Activated CD4-positive, alpha-beta T cell treated with anti-CD3 and anti-CD28 coated beads for 36 hours (primary cell): ENCODE results near the gene HBZ. TPM values are rescaled to one million over a fixed set of nuclear protein-coding genes. Genes with fewer than 3 reads are reported as not detected.
"Not testable (repeated sequence)": the region's sequence is repeated elsewhere in the genome, so short reads cannot be mapped to it uniquely, and the experiment has no call there.

ENCODE experiments used
- ATAC-seq: fragments of 200-7000 bp; cut with Tn5 transposase; one replicate; pipeline ENCODE4 v1.10.0; 2021; ENCODE audit warnings: mild to moderate bottlenecking, moderate library complexity
- CTCF ChIA-PET: fragments of 350-600 bp; sonication (Branson Sonifier 250); formaldehyde crosslinking; loops from one replicate; lab custom pipeline; 2021; ENCODE audit warnings: antibody characterized with exemption; lab: Charles Lee
- POLR2A ChIA-PET: fragments of 350-600 bp; sonication (Branson Sonifier 250); formaldehyde crosslinking; loops from one replicate; lab custom pipeline; 2021; ENCODE audit warnings: antibody characterized with exemption, inconsistent platforms; lab: Charles Lee
- DNase-seq: peaks from one replicate; pipeline ENCODE4 v3.0.0-alpha.2; 2020
- H3K27ac Mint-ChIP-seq: one replicate; pipeline ENCODE4 v1.8.0; 2021; ENCODE audit warnings: mixed read lengths
- H3K27me3 Mint-ChIP-seq: one replicate; pipeline ENCODE4 v1.8.0; 2021; ENCODE audit warnings: mixed read lengths
- H3K36me3 Mint-ChIP-seq: one replicate; pipeline ENCODE4 v1.8.0; 2021; ENCODE audit warnings: low read depth, mixed read lengths
- H3K4me1 Mint-ChIP-seq: one replicate; pipeline ENCODE4 v1.8.0; 2021; ENCODE audit warnings: mixed read lengths
- H3K4me3 Mint-ChIP-seq: one replicate; pipeline ENCODE4 v1.8.0; 2021; ENCODE audit warnings: mild to moderate bottlenecking, moderate library complexity, mixed read lengths
- H3K9me3 Mint-ChIP-seq: one replicate; pipeline ENCODE4 v1.8.0; 2021; ENCODE audit warnings: low read depth, mixed read lengths
- intact Hi-C, 2 experiments: fragments of 100-400 bp; cut with DNase I in 1 of 2; cut with micrococcal nuclease in 1 of 2; formaldehyde crosslinking; loops; one replicate each; pipeline versions ENCODE4 v1.14.2 to v1.15.1; 2022 to 2024; cut with DNase I, micrococcal nuclease
- total RNA-seq, 2 experiments: library from RNA; stranded (reverse); gene quantifications; one replicate each; pipeline ENCODE4 v1.2.3, GENCODE V29; 2021

HBZ gene
- total RNA-seq, 2 experiments from 2014 or later = not detected

DNA sequence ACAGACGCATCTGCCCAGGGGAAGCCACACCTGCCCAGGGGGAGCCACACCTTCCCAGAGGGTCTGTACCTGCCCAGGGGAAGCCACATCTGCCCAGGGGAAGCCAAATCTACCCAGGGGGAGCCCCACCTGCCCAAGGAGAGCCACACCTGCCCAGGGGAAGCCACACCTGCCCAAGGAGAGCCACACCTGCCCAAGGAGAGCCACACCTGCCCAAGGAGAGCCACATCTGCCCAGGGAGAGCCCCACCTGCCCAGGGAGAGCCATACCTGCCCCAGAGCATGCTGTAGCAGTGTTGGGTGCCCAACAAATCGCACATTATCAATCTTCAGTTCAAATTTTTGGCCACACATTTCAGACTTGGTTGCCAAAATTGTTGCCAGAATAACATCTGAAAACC is 33.6 kb upstream of the HBZ start:
- CTCF ChIA-PET = interaction anchor here (0.6 to 2.4 kb wide), 8 partner anchors 12 to 218 kb away, joined by 3 to 14 read pairs (median 4); partner anchors contain the start of genes POLR3K and SNRNP25
- Mint-ChIP-seq H3K4me1 (peaks cover under 1% of the 10 kb centered on the region), H3K4me3 (no peak overlapping the region), H3K36me3 (peaks cover 25% of the 10 kb centered on the region), H3K9me3 (no peaks in the 10 kb centered on the region), H3K27ac (no peak overlapping the region), H3K27me3 (no peaks in the 10 kb centered on the region)
- ATAC-seq (no peak), DNase-seq (no peak)
- POLR2A ChIA-PET = no interaction called here
- intact Hi-C loops = no loop called here

DNA sequence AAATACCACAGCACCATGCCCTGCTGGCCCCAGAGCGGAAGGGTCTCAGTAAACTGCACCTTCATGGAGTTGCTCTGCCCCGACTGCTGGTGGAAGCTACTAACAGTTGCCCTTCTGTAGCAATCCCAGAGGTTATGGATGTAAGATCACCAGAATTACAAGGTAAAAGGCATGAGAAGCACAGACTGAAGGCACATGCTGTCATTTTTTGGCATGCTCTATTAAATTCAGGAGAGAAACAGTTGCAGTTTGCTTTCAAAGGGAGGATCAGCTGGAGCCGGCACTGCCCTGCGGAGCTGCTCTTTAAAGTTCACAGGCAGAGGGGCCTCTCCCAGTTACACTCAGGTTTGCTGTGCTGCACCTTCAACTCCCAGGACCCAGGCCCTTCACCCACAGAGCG is 33.1 kb upstream of the HBZ start:
- H3K9me3 Mint-ChIP-seq = no peaks in the 10 kb centered on the region
- ChIA-PET CTCF (interaction anchor here (0.6 to 1.4 kb wide), 3 partner anchors 23 to 73 kb away, joined by 3 to 5 read pairs (median 3); partner anchors contain the start of genes POLR3K and SNRNP25), POLR2A (no interaction called here)
- H3K27me3 Mint-ChIP-seq = no peaks in the 10 kb centered on the region
- H3K27ac Mint-ChIP-seq = no peak overlapping the region
- intact Hi-C loops = no loop called here
- H3K36me3 Mint-ChIP-seq = peaks cover 23% of the 10 kb centered on the region
- no peak for ATAC-seq
- no peak overlapping the region for H3K4me3 Mint-ChIP-seq
- no peak for DNase-seq
- no peaks in the 10 kb centered on the region for H3K4me1 Mint-ChIP-seq

DNA sequence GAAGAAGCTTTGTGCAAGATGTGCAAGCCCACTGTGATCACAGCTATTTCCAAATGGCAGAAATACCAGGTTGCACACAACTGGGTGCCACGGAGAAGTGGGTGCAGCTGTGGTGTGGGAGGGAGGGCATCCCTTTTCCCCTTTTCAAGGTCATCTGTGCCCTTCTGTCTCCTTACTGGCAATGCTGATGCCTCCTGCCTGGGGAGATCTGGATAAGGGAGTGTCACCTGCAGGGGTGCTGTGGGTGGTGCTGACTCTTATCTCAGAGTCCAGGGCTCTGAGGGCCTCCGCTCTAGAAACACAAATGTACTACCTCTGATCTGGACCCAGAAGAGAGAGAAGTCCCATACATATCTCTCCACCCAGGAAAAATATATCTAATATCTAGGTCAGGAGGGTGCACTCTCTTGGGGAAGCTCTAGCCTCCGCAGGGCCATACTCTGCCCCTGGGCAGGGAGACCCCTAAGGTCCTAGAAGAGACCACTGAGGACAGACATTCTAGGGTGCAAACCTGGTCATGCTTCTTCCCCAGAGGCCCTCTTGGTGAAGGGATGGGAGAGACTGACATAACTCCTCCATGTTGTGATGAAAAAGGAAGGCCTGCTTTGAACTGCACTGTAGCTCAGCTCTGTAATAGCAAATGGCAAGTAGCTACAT is 32.5 kb upstream of the HBZ start:
- H3K4me3 Mint-ChIP-seq = no peak overlapping the region
- ATAC-seq (no peak), DNase-seq (no peak)
- H3K9me3 Mint-ChIP-seq = no peaks in the 10 kb centered on the region
- no peak overlapping the region for H3K27ac Mint-ChIP-seq
- ChIA-PET CTCF (interaction anchor here (0.6 to 1.2 kb wide), 3 partner anchors 13 to 37 kb away, joined by 3 to 6 read pairs (median 3); no protein-coding TSS in a partner anchor), POLR2A (no interaction called here)
- intact Hi-C loops = no loop called here
- H3K36me3 Mint-ChIP-seq = peaks cover 24% of the 10 kb centered on the region
- no peaks in the 10 kb centered on the region for H3K27me3 Mint-ChIP-seq
- no peaks in the 10 kb centered on the region for H3K4me1 Mint-ChIP-seq

DNA sequence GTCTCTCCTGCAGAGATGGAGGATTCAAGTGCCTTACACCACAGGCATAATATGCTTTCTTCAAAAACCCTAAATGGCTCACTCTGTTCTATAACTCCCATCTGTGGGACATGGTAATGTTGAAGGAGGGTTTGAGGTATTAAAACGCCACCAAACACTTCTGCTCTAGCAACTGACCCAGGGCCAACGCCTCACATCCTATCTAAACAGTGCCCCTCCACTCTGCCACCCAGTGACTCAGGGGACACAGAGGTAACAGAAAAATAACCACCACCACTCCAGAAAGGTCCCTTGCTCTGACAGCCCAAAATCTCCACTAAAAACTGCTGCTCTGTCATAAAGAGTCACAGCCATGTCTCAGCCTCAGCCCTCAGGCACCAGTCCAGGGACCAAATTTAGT is 31.7 kb upstream of the HBZ start:
- POLR2A ChIA-PET = no interaction called here
- no peak for ATAC-seq
- no peak overlapping the region for H3K4me3 Mint-ChIP-seq
- no peak for DNase-seq
- CTCF ChIA-PET = interaction anchor here (1.2 kb wide), 1 partner anchor 14 kb away, joined by 6 read pairs; no protein-coding TSS in a partner anchor
- no peaks in the 10 kb centered on the region for H3K9me3 Mint-ChIP-seq
- H3K27me3 Mint-ChIP-seq = no peaks in the 10 kb centered on the region
- intact Hi-C loops = no loop called here
- no peak overlapping the region for H3K27ac Mint-ChIP-seq
- H3K4me1 Mint-ChIP-seq = no peaks in the 10 kb centered on the region
- peaks cover 21% of the 10 kb centered on the region for H3K36me3 Mint-ChIP-seq

DNA sequence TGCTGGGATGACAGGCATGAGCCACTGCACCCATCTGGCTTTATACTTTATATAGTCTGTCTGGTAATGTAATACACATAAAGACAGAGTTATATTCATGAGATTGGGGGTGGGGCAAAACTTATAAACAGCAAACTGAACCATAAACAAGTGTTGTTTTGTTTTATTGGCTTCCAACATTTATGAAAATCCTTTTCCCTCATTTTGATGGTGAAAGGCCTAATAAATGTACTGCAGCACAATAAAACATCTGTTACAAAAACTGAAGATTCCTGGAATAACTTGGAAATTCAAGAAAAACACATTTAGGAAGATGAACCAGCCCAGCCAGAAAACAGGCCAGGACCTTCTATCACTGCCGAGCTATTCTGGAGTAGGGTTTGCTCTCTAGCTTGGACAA is 30.1 kb upstream of the HBZ start:
- POLR2A ChIA-PET = no interaction called here
- Mint-ChIP-seq H3K4me3 (no peak overlapping the region), H3K27ac (no peak overlapping the region), H3K9me3 (no peaks in the 10 kb centered on the region), H3K4me1 (no peaks in the 10 kb centered on the region), H3K36me3 (peaks cover 17% of the 10 kb centered on the region), H3K27me3 (no peaks in the 10 kb centered on the region)
- intact Hi-C loops = no loop called here
- ATAC-seq (no peak), DNase-seq (no peak)
- CTCF ChIA-PET = no interaction called here

DNA sequence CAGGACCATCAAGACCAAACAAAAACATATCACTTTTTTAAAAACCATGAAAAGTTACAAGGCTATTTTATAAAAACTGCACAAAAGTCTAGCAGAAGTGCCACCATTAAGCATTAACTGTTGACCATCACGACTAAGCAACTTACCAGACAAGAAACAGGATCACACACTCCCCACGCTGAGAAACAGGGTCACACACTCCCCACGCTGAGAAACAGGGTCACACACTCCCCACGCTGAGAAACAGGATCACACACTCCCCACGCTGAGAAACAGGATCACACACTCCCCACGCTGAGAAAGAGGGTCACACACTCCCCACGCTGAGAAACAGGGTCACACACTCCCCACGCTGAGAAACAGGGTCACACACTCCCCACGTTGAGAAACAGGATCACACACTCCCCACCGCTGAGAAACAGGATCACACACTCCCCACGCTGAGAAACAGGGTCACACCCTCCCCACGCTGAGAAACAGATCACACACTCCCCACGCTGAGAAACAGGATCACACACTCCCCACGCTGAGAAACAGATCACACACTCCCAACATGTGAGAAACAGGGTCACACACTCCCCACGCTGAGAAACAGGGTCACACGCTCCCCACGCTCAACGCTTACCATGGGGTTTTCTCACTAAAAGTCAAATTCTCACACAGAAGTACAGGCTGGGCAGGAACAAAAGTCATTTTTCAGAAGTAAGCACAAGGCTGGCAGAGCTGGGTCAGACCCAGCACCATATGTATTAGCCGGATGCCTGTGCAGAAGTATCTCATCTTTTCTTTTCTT is 28.7 kb upstream of the HBZ start:
- intact Hi-C loops, H3K27ac Mint-ChIP-seq, H3K27me3 Mint-ChIP-seq, H3K4me3 Mint-ChIP-seq, ATAC-seq, H3K9me3 Mint-ChIP-seq, DNase-seq, H3K4me1 Mint-ChIP-seq, POLR2A ChIA-PET, CTCF ChIA-PET: not testable (repeated sequence)
- peaks cover 12% of the 10 kb centered on the region for H3K36me3 Mint-ChIP-seq

DNA sequence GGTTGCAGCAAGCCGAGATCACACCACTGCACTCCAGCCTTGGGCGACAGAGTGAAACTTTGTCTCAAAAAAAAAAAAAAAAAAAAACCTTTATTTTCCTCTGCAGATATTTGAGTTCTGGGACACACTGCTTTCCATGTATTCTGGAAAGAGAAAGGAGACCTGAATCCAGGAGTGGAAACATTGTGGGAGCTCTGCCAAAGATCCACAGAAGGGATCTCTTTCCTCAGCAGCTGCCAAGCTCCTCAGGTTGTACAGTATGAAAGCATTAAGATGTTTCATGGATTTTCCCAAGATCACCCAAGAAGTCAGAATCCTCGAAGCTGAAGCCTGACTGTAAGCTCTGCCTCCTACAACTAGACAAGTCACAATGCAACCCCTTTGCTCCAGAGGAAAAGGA is 27.4 kb upstream of the HBZ start:
- H3K4me1 Mint-ChIP-seq = peaks cover 11% of the 10 kb centered on the region
- ChIA-PET CTCF (interaction anchor here (0.8 to 1.0 kb wide), 3 partner anchors 8 to 80 kb away, joined by 3 to 8 read pairs (median 4); no protein-coding TSS in a partner anchor), POLR2A (no interaction called here)
- intact Hi-C loops = no loop called here
- ATAC-seq (no peak), DNase-seq (no peak)
- no peak overlapping the region for H3K4me3 Mint-ChIP-seq
- H3K27ac Mint-ChIP-seq = no peak overlapping the region
- peaks cover 12% of the 10 kb centered on the region for H3K36me3 Mint-ChIP-seq
- H3K27me3 Mint-ChIP-seq = no peaks in the 10 kb centered on the region
- no peaks in the 10 kb centered on the region for H3K9me3 Mint-ChIP-seq

DNA sequence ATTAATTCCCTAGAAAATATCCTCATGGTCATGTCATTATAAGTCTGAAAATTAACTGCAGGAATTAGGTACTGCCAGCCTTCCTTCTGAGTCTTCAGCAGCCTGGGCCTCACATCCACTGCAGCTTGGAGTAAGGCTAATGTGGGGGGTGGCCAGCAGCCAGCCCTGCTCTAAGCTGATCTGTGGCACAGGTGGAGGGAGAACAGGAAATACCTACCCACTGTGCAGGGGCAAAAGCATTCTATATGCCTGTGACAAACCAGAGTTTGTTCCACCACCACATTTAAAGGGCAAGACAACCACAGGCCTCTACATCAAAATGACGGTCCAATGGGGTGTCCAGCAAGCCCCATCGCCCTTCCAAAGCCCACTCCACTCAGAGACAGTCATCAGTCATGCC is 23.4 kb upstream of the HBZ start:
- DNase-seq (no peak), ATAC-seq (no peak)
- H3K4me1 Mint-ChIP-seq = peaks cover 26% of the 10 kb centered on the region
- H3K4me3 Mint-ChIP-seq = no peak overlapping the region
- ChIA-PET CTCF (interaction anchor here (1.6 kb wide), 1 partner anchor 22 kb away, joined by 6 read pairs; no protein-coding TSS in a partner anchor), POLR2A (no interaction called here)
- peaks cover 10% of the 10 kb centered on the region for H3K36me3 Mint-ChIP-seq
- H3K9me3 Mint-ChIP-seq = no peaks in the 10 kb centered on the region
- H3K27me3 Mint-ChIP-seq = no peaks in the 10 kb centered on the region
- no peak overlapping the region for H3K27ac Mint-ChIP-seq
- intact Hi-C loops = no loop called here

DNA sequence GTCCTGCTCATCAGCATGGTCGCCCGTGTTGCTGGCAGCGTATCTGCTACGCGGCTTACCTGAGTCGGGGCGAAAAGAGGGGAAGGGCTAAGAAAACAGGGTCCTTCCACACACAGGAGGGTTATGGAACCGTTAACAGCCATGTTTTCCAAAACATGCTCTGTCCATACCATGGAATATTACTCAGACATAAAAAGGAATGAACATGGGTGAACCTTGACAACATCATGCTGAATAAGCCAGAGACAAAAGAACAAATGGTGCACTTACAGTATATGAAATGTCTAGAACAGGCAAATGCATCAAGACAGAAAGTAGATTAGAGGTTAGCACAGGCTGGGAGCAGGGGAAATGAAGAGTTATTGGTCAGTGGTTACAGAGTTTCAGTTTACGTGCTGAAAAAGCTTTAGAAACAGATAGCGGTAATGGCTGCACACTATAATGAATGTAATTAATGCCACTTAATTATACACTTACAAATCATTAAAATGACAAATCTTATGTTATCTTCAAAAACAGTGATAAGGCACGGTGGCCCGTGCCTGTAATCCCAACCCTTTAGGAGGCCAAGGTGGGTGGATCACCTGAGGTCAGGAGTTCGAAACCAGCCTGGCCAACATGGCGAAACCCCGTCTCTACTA is 21.8 kb upstream of the HBZ start:
- Mint-ChIP-seq H3K9me3 (no peaks in the 10 kb centered on the region), H3K36me3 (peaks cover 13% of the 10 kb centered on the region), H3K27me3 (no peaks in the 10 kb centered on the region), H3K27ac (no peak overlapping the region), H3K4me3 (no peak overlapping the region), H3K4me1 (peaks cover 36% of the 10 kb centered on the region)
- ChIA-PET POLR2A (no interaction called here), CTCF (interaction anchor here (0.9 kb wide), 1 partner anchor 14 kb away, joined by 3 read pairs; no protein-coding TSS in a partner anchor)
- DNase-seq (no peak), ATAC-seq (no peak)
- intact Hi-C loops = no loop called here

DNA sequence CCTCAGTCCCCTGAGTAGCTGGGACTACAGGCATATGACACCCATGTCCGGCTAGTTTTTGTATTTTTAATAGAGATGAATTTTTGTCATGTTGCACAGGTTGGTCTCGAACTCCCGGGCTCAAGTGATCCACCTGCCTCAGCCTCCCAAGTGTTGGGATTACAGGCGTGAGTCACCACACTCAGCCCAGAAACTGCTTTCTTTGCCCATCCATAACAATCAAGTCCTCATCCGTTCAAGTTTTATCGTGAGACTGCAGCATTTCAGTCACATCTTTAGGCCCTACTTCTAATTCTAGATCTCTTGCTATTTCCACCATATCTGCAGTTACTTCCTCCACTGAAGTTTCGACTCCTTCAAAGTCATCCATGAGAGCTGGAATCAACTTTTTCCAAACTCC is 20.3 kb upstream of the HBZ start:
- Mint-ChIP-seq H3K27ac (no peak overlapping the region), H3K36me3 (peaks cover 18% of the 10 kb centered on the region), H3K9me3 (no peaks in the 10 kb centered on the region), H3K4me1 (peaks cover 43% of the 10 kb centered on the region), H3K4me3 (no peak overlapping the region), H3K27me3 (no peaks in the 10 kb centered on the region)
- intact Hi-C loops = no loop called here
- POLR2A ChIA-PET = no interaction called here
- no peak for DNase-seq
- CTCF ChIA-PET = interaction anchor here (0.6 to 3.1 kb wide), 4 partner anchors 7 to 35 kb away, joined by 3 to 14 read pairs (median 4); no protein-coding TSS in a partner anchor
- ATAC-seq = no peak

DNA sequence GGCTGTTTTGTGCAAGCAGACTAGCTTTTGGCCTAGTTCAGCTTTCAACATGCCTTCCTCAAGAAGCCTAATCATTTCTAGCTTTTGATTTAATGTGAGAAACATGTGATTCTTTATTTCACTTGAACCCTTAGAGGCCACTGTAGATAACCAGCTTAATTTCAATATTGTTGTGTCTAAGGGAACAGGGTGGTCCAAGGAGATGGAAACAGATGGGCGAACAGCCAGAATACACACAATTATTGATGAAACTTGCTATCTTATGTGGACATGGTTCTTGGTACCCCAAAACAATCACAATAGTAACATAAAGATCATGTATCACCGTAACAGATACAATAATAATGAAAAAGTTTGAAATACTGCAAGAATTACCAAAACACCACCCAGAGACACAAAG is 18.7 kb upstream of the HBZ start:
- Mint-ChIP-seq H3K4me1 (peaks cover 44% of the 10 kb centered on the region), H3K27me3 (no peaks in the 10 kb centered on the region), H3K36me3 (peaks cover 18% of the 10 kb centered on the region), H3K4me3 (no peak overlapping the region), H3K9me3 (no peaks in the 10 kb centered on the region), H3K27ac (no peak overlapping the region)
- no peak for DNase-seq
- intact Hi-C loops = no loop called here
- CTCF ChIA-PET = interaction anchor here (0.8 to 3.1 kb wide), 4 partner anchors 9 to 47 kb away, joined by 3 to 14 read pairs (median 4); partner anchors contain the start of gene HBQ1
- POLR2A ChIA-PET = interaction anchor here (1.1 kb wide), 1 partner anchor 26 kb away, joined by 3 read pairs; no protein-coding TSS in a partner anchor
- ATAC-seq = no peak
